COLO668 (cell line): ENCODE results near the gene PNMA8A.
"Not testable (repeated sequence)": the region's sequence is repeated elsewhere in the genome, so short reads cannot be mapped to it uniquely, and the experiment has no call there.

ENCODE experiments used
- DNase-seq: peaks from one replicate; lab custom pipeline; 2025; ENCODE audit not compliant: unreplicated experiment; lab: John Stamatoyannopoulos, UW

PNMA8A gene

GRCh38 chr19:46471116-46471733, at the start of gene PNMA8A:
Gene PNMA8A (minus strand): TSS chr19:46471563. CDS start chr19:46471035, 528 bp downstream.
- peak; percentile 55 for DNase-seq

- no peak for DNase-seq
Observed at GRCh38 chr19:46520616-46521015, 49.3 kb upstream of the PNMA8A start.

DNA sequence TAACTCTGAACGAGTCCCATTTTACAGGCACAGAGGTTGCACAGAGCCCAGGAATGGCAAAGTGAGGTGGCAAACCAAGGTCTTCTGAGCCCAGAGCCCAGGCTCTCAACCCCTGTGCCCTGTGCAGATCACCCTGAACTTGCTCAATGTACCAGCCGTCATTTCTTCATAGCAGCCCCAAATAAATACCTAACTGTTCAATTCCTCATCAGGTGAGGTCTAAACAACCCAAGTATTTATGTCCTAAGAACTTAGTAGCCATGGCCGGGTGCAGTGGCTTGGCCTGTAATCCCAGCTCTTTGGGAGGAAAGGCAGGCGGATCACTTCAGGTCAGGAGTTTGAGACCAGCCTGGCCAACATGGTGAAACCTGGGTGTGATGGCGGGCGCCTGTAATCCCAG, 46.1 kb upstream of the PNMA8A start:
- DNase-seq: no peak

DNA sequence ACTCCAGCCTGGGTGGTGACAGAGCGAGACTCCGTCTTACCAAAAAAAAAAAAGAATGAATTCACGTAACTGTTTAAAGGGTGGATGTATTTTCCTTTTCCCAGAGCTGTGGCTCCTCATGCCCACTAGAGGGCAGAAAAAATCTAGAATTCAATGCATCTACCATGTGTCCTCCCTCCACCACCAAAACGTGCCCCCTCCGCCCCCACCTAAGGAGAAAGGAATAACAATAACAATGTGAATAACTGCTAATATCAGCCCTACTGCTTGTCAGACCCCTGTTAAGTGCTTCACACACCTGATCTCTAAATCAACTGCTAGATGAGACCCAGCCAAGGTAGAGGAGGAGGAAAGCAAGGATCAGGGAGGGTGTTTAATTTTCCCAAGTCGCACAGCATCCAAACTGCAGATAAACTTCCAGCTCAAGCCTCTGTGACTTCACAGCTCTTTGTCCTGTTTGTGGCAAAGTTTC, 44.6 kb upstream of the PNMA8A start:
- no peak for DNase-seq

DNA sequence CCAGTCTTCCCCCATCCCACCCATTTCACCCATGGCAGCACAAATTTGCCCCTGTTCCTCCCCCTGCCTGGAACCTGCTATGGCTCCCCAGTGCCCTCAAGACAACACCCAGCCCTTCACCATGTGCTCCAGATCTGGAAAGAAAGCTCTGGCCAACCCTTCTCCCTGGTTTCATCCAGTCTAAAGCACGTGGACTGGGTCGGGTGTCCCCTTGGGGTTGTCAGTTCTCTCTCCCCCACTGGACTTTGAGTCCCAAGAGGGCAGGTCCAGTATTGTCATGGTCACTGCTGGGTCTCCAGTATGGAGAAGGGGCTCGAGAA, 43.9 kb upstream of the PNMA8A start:
- no peak for DNase-seq

DNA sequence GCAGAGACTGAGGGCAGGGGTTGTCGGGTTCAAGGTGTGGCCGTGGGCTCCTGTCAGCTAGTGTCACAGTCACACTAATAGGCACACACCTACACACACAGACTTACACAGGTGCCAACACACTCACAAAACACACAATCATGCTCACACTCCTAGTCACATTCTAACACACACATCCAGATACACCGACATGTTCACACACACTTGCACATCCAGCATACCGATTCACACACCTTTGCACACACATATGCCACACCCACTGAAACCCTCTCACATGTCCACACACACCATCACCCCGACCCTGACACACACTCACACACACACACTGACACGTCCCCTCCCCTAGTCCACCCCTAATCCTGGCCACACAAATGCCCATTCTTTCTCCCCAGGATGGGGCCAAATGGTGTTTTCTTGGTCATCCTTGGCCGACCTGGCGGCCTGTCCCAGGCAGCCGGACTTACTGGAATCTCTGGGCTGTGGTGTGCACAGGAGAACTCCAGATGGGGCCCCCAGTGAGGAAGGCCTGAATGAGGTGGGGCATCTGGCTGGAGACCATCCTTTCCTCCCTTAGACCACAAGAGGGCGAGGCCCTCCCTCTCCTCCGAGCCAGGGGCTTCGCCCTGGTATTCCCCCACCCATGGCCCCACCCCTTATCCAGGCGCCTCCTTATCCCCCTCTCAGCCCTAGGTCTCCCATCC, 43.4 kb upstream of the PNMA8A start:
- no peak for DNase-seq

- DNase-seq: peak; percentile 69
Observed at GRCh38 chr19:46513461-46514236, 42.3 kb upstream of the PNMA8A start.

DNA sequence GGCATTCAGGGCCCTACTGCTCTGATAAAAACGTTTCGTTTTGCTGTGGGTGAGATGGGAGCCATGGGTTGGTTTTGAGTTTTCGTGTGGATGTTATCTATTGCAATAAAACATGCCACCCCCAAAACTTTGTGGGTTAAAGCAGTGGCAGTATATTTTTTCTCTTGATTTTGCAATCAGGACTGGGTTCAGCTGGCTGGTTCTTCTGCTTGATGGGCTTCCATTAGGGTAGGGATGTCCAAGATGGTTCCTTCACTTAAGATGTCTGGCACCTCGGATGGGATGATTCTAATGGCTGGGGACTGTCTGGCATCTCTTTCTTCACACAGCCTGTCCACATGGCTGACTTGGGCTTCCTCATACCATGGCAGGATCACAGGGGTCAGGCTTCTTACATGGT, 39.9 kb upstream of the PNMA8A start:
- DNase-seq: no peak

- no peak for DNase-seq
Observed at GRCh38 chr19:46508206-46508605, 36.8 kb upstream of the PNMA8A start.

GRCh38 chr19:46503848-46504453, 32.6 kb upstream of the PNMA8A start:
- DNase-seq: no peak

DNA sequence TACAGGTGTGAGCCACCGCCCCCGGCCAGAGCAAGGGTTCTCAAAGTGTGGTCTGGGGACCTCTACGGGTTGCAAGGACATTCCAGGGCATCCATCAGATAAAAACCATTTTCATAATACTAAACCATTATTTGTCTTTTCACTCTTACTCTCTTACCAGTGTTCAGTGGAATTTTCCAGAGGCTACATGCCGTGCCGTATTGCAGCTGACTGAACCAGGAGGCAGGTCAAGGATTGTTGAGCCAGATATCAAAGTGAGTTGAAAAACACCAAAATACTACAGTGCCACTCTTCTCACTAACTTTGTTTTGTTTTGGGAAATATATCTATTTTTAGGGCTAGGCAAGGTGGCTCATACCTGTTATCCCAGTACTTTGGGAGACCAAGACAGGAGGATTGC, 31.5 kb upstream of the PNMA8A start:
- DNase-seq: no peak

GRCh38 chr19:46499692-46500091, 28.3 kb upstream of the PNMA8A start:
- DNase-seq: no peak

- DNase-seq: no peak
Observed at GRCh38 chr19:46497773-46498172, 26.4 kb upstream of the PNMA8A start.

- not testable (repeated sequence) for DNase-seq
Observed at GRCh38 chr19:46496886-46497285, 25.5 kb upstream of the PNMA8A start.

GRCh38 chr19:46496304-46496703, 24.9 kb upstream of the PNMA8A start:
- DNase-seq: no peak

DNA sequence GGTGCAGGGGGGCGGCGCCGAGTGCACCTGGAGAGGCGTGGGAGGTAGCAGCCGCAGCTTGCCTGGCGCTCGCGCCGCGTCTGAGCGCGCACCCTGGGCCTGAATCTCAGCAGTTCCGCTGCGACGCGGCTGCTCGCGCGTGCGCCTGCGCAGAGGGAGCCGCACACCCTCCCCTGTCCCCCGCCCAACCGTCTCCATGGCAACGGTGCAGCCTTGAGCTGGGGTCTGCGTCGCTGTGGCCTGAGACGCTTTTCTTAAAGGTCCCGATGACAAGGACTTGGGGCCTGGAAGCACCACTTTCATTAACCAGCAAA, 24.4 kb upstream of the PNMA8A start, which contains the start of gene PNMA8B:
PNMA8B (minus strand) TSS at position 82 of the 314 bp plus-strand sequence. CDS start 402 bp downstream, outside the sequence.
- DNase-seq: peak; percentile 65

- DNase-seq: no peak
Observed at GRCh38 chr19:46494941-46495785, 23.8 kb upstream of the PNMA8A start.

DNA sequence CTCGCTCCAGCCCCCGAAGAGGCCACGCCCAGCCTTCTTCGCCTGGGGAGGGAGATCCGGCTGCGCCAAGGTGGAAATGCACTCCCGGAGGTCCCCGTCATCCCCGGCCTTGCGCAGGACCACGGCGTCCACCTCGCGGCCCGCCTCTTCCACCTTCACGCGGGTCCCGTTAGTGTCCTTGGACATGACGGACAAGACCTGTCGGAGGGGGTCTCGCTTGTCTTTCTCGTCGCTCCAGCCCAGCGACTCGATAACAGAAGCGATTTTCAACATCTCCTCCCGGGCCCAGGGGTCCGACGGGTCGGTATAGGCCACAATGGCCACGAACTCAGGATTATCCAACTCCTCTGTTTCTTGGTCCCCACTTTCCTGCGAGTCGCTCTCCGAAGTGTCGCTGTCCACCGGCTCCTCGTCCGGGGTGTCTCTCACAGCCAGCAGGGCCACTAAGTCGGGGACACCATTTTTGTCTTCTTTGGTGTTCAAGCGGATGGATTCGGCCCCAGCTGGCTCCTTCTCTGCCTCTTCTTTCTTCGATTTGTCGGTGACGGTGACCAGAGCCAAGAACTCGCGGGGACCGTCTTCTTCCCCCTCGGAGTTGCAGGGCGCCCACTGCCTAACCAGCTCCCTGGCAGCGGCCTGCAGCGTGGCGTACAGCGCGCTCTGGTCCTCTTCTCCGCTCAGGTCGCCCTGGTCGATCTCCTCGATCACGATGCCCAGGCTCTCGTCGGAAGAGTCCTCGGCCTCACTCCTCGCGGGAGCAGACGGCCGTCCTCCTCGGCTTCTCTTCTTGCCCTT, 23.0 kb upstream of the PNMA8A start:
- DNase-seq: no peak

- DNase-seq: peak; percentile 17
Observed at GRCh38 chr19:46493236-46494145, 22.1 kb upstream of the PNMA8A start.
